Heart left ventricle (tissue), 16 donors: Measurements from ENCODE around the gene FAM234A. TPM values are rescaled to one million over a fixed set of nuclear protein-coding genes. Genes with fewer than 3 reads are reported as not detected.
"Not testable (repeated sequence)": the region's sequence is repeated elsewhere in the genome, so short reads cannot be mapped to it uniquely, and the experiment has no call there.

ENCODE experiments used
- ATAC-seq, 4 donors: fragments of 200-7000 bp; cut with Tn5 transposase; one replicate each; pipeline ENCODE4 v1.9.1; 2020 to 2022; ENCODE audit warnings: moderate library complexity in 4 of 4, mild to moderate bottlenecking in 3 of 4, moderate number of reproducible peaks in 1 of 4
- DNase-seq, 5 donors: peaks; one replicate each; pipeline ENCODE4 v3.0.0-alpha.2; 2020
- H3K27ac ChIP-seq, 12 donors: fragments of 200-600 bp; sonication (generic) in 4 of 12; one replicate each; pipeline versions ENCODE4 v1.5.0 to v1.8.0; 2016 to 2022; ENCODE audit warnings: mild to moderate bottlenecking in 2 of 12
- H3K27me3 ChIP-seq, 9 donors: fragments of 200-600 bp; sonication (generic) in 2 of 9; one replicate each; pipeline versions ENCODE4 v1.5.1 to v1.8.0; 2016 to 2022; ENCODE audit warnings: mild to moderate bottlenecking in 3 of 9
- H3K36me3 ChIP-seq, 9 donors: fragments of 200-600 bp; sonication (generic) in 2 of 9; one replicate each; pipeline versions ENCODE4 v1.5.0 to v1.8.0; 2018 to 2022; ENCODE audit warnings: mild to moderate bottlenecking in 2 of 9
- H3K4me1 ChIP-seq, 12 donors: fragments of 200-600 bp; sonication (generic) in 4 of 12; one replicate each; pipeline versions ENCODE4 v1.5.0 to v1.8.0; 2016 to 2022; ENCODE audit warnings: mild to moderate bottlenecking in 3 of 12
- H3K4me3 ChIP-seq, 12 donors: fragments of 200-600 bp; sonication (generic) in 4 of 12; one replicate each; pipeline versions ENCODE4 v1.5.0 to v1.8.0; 2017 to 2022; ENCODE audit warnings: mild to moderate bottlenecking in 9 of 12, moderate library complexity in 4 of 12
- H3K9me3 ChIP-seq, 12 donors: fragments of 200-600 bp; sonication (generic) in 4 of 12; one replicate each; pipeline versions ENCODE4 v1.5.0 to v1.8.0; 2016 to 2022; ENCODE audit warnings: mild to moderate bottlenecking in 1 of 12
- CTCF ChIP-seq, 12 donors: fragments of 200-600 bp; sonication (generic) in 4 of 12; IDR thresholded peaks; one replicate each; pipeline versions ENCODE4 v1.5.0 to v1.8.0; 2018 to 2022; ENCODE audit warnings: antibody characterized with exemption in 12 of 12, mild to moderate bottlenecking in 5 of 12
- POLR2A ChIP-seq, 2 donors: fragments of 450-650 bp; IDR thresholded peaks; one replicate each; pipeline ENCODE4 v1.6.1; 2017; ENCODE audit warnings: antibody characterized with exemption in 2 of 2, mild to moderate bottlenecking in 2 of 2, moderate library complexity in 2 of 2
- WGBS, 4 donors: extraction: QIAGEN DNeasy Blood & Tissue Kit in 2 of 4; methylation state at CpG; one replicate each; pipeline versions ENCODE4 v1.1.5 to v1.1.7; 2013 to 2018; 5-methylcytosine and 5-hydroxymethylcytosine counted together
- intact Hi-C, 10 donors: fragments of 100-400 bp; cut with DNase I; formaldehyde crosslinking; loops; one replicate each; pipeline versions ENCODE4 v1.11.1 to v1.14.2; 2022
- polyA plus RNA-seq, 2 donors: library from polyadenylated mRNA; stranded (reverse); fragments of 200-250 nt; gene quantifications; one replicate each; pipeline ENCODE4 v1.2.3, GENCODE V29; 2013
- total RNA-seq, 9 donors: library from RNA; depleted of rRNA in 2 of 9; stranded (reverse); fragments of >200 nt in 2 of 9; fragmentation: NEBNext Ultra II Directional in 3 of 9; extraction: Animal tissue kit (Norgen Biotek cat#: 25700) in 3 of 9; gene quantifications; one replicate each; pipeline versions ENCODE4 v1.1.0 to v1.2.4, GENCODE V29; 2016 to 2023
- donor health status: ischemic (EF 13 %, LVEDD 7.1; RV severe dilation, severe dysfunction).
- donor health status: healthy with polysubstance abuse.
- donor health status: DM: no; HTN: yes; CAD: no.
- donor health status: DM: no; HTN: no; CAD: no.
- donor health status: ischemic (EF 25% LVEDD 6.9; RV normal size, moderate dysfunction).
- donor health status: ischemic (EF 25% LVEDD 5.7; RV mildly dilated, moderate dysfunction).
- donor health status: healthy.
- donor health status: DM: yes; HTN: yes; CAD: no.
- donor health status: ischemic (EF 35%, LVEDD 5.7; RV mildly dilated, moderate dysfunction).
- donor health status: nonischemic (EF 11% LVEDD 7.7; RV severe dilation, severe dysfunction).
- donor health status: DM: yes; HTN: yes; CAD: no.
- donor health status: PGD.
- donor health status: ischemic (EF 29% LVEDD 5.4; RV normal size, mild dysfunction).
- donor health status: nonischemic (EF 23%, LVEDD 6.1; RV moderate dilation, normal function).

The FAM234A gene
- total and polyA plus RNA-seq, 11 donors = 110 to 201 (median 146) TPM

- intact Hi-C loops = no loop called here
- H3K4me1 ChIP-seq = peaks cover 0 to 24% (median 4%) of the 10 kb centered on the region in 12 donors
- peak overlapping the region in 9 of 12 donors; percentile 9 to 36 (median 20) for H3K4me3 ChIP-seq
- DNase-seq = no peak
- no peak for TF ChIP-seq CTCF (IDR thresholded peaks at IDR 0.05)
- TF ChIP-seq POLR2A (IDR thresholded peaks at IDR 0.05) = no peak
- no peaks in the 10 kb centered on the region for H3K9me3 ChIP-seq
- no peaks in the 10 kb centered on the region for H3K27me3 ChIP-seq
- ATAC-seq = peak; percentile 45 to 84 (median 74)
- H3K36me3 ChIP-seq = peaks cover 0 to 84% (median 52%) of the 10 kb centered on the region in 9 donors
- H3K27ac ChIP-seq = peak overlapping the region in 10 of 12 donors; percentile 41 to 73 (median 58)
- WGBS, 4 donors = 49 to 57% (median 53%) methylated on average over 30 of the region's 30 CpGs
Measured at GRCh38 chr16:252366-253337, 18.0 kb downstream of the FAM234A start.

GRCh38 chr16:253833-254232 is 19.2 kb downstream of the FAM234A start:
- DNase-seq (no peak), ATAC-seq (no peak)
- Histone ChIP-seq H3K27me3 (no peaks in the 10 kb centered on the region), H3K4me3 (no peak overlapping the region), H3K36me3 (peaks cover 0 to 80% (median 52%) of the 10 kb centered on the region in 9 donors), H3K27ac (no peak overlapping the region), H3K9me3 (no peaks in the 10 kb centered on the region), H3K4me1 (peaks cover 0 to 24% (median 4%) of the 10 kb centered on the region in 12 donors)
- no peak for TF ChIP-seq POLR2A (IDR thresholded peaks at IDR 0.05)
- no peak for TF ChIP-seq CTCF (IDR thresholded peaks at IDR 0.05)
- WGBS, 4 donors = 78 to 95% (median 82%) methylated on average over 6 of the region's 6 CpGs
- intact Hi-C loops = no loop called here

GRCh38 chr16:254461-254860 is 19.8 kb downstream of the FAM234A start:
- H3K27me3 ChIP-seq = no peaks in the 10 kb centered on the region
- ATAC-seq = no peak
- H3K9me3 ChIP-seq = no peaks in the 10 kb centered on the region
- peaks cover 0 to 24% (median 4%) of the 10 kb centered on the region in 12 donors for H3K4me1 ChIP-seq
- peak overlapping the region in 1 of 12 donors; percentile 5 for H3K4me3 ChIP-seq
- H3K27ac ChIP-seq = no peak overlapping the region
- TF ChIP-seq POLR2A (IDR thresholded peaks at IDR 0.05) (no peak), CTCF (IDR thresholded peaks at IDR 0.05) (no peak)
- no peak for DNase-seq
- H3K36me3 ChIP-seq = peaks cover 0 to 79% (median 53%) of the 10 kb centered on the region in 9 donors
- WGBS, 4 donors = 88 to 98% (median 97%) methylated on average over 25 of the region's 25 CpGs
- intact Hi-C loops = no loop called here

- no peak for ATAC-seq
- no peaks in the 10 kb centered on the region for H3K27me3 ChIP-seq
- peaks cover 0 to 24% (median 4%) of the 10 kb centered on the region in 12 donors for H3K4me1 ChIP-seq
- H3K36me3 ChIP-seq = peaks cover 0 to 79% (median 54%) of the 10 kb centered on the region in 9 donors
- WGBS, 4 donors = 95 to 96% (median 96%) methylated on average over 6 of the region's 6 CpGs
- no peak overlapping the region for H3K4me3 ChIP-seq
- no peaks in the 10 kb centered on the region for H3K9me3 ChIP-seq
- intact Hi-C loops = no loop called here
- no peak for TF ChIP-seq POLR2A (IDR thresholded peaks at IDR 0.05)
- TF ChIP-seq CTCF (IDR thresholded peaks at IDR 0.05) = no peak
- no peak overlapping the region for H3K27ac ChIP-seq
- no peak for DNase-seq
Measured at GRCh38 chr16:255183-255582, 20.6 kb downstream of the FAM234A start.

- H3K27ac ChIP-seq, DNase-seq, H3K27me3 ChIP-seq, H3K4me3 ChIP-seq, ATAC-seq, intact Hi-C loops, H3K9me3 ChIP-seq: not testable (repeated sequence)
- Histone ChIP-seq H3K36me3 (peaks cover 0 to 89% (median 72%) of the 10 kb centered on the region in 9 donors), H3K4me1 (peaks cover 0 to 10% (median under 1%) of the 10 kb centered on the region in 12 donors)
- WGBS, 4 donors = 89 to 94% (median 92%) methylated on average over 10 to 13 of the region's 13 CpGs
Measured at GRCh38 chr16:258091-258490, 23.5 kb downstream of the FAM234A start.
